ENCODE data around the gene RNF7.
"Not testable (repeated sequence)": the region's sequence is repeated elsewhere in the genome, so short reads cannot be mapped to it uniquely, and the experiment has no call there.

Gene RNF7

DNA sequence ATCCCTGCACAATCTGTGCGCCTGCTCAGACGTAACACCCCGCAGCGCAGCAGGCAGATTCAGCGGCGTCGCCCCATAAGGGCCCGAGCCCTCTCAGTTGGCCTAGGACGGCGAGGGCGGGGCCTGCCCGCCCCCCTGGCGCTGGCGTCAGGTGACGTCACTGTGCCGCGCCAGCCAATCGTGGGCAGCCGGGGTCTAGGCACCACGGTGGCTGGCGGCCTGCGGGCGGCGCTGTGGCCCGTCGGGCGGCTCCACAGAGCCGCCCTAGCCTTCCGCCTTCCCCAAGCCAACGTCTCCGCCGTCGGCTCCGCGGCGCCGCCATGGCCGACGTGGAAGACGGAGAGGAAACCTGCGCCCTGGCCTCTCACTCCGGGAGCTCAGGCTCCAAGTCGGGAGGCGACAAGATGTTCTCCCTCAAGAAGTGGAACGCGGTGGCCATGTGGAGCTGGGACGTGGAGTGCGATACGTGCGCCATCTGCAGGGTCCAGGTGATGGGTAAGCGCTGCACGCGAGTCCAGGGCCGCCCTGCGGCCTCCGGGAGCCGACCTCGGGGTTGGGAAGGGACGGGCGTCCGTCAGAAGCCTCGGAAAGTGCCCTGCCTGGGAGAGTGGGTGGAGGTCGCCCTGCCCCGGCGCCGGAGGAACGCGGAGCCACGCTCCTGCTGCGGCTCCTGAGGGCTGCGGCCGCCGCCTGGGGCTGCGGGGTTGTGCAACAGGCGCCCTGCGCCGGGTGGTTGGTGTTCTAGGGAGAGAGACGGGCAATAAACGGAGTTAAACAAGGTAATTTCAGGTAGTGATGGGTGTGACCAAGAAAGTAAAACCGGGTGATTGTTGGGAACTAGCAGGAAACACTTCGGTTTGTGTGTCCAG, at the start of gene RNF7:
Gene RNF7, plus strand, starts transcription at position 277 of the 869 bp plus-strand sequence. Its CDS starts 44 bp downstream, at position 321.
- FAIRE-seq = peak; percentile 55

DNA sequence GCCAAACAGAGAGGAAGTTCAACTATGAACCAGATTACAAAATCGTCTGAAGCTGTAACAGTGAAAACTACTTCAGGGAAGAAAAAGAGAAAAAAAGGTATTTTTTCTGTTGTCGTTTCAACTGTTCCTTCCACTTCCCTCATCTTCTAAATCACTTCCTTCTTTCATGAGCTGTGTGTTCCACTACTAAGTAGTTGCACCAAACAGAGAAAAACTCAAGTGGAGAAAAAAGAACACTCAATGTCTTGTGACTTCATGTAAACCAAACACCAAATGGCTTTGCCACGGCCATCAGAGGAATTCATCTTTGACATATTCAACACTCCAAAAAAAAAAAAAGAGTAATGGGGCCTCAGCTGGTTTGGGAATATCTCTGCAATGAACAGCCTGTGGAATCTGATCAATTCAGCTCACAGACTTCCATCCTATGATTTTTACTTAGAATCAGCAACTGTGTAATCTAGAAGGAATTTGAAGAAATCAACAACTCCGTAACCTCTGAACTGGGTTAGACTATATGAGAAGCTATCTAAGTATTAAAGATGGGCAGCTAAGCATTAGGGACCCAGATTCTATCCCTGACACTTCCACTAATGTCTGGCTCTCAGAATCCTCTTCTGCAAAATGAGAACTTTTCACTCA, 47.5 kb upstream of the RNF7 start:
- no peak for FAIRE-seq

GRCh38 chr3:141691471-141691870, 46.6 kb upstream of the RNF7 start:
- FAIRE-seq = not testable (repeated sequence)

- not testable (repeated sequence) for FAIRE-seq
Observed at GRCh38 chr3:141692973-141693372, 45.1 kb upstream of the RNF7 start.

GRCh38 chr3:141699324-141699723, 38.8 kb upstream of the RNF7 start:
- FAIRE-seq = no peak

DNA sequence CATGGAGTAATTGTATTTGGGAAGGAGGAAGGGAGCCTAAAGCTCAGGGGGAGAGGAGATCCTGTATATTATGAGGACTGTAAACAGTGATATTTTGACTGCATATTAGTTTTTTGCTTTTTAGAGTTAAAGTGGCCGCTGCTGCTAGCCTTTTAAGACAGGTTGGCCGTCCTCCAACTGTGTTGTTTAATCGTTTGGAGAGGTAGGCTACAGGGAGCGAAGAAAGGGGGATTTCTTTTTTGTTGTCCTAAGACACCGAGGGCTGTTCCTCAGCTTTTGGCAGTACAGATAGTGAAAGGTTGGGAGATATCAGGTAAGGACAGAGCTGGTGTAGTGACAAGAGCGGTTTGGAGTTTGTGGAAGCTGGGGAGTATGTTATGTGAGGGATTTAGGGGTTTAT, 38.2 kb upstream of the RNF7 start:
- no peak for FAIRE-seq

DNA sequence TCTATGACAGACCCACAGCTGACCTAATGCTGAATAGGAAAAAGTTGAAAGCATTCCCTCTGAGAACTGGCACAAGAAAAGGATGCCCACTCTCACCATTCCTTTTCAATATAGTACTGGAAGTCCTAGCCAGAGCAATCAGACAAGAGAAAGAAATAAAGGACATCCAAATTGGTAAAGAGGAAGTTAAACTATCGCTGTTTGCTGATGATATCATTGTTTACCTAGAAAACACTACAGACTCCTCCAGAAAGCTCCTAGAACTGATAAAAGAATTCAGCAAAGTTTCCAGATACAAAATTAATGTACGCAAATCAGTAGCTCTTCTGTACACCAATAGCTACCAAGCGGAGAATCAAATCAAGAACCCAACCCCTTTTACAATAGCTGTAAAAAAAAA, 34.7 kb upstream of the RNF7 start:
- not testable (repeated sequence) for FAIRE-seq

DNA sequence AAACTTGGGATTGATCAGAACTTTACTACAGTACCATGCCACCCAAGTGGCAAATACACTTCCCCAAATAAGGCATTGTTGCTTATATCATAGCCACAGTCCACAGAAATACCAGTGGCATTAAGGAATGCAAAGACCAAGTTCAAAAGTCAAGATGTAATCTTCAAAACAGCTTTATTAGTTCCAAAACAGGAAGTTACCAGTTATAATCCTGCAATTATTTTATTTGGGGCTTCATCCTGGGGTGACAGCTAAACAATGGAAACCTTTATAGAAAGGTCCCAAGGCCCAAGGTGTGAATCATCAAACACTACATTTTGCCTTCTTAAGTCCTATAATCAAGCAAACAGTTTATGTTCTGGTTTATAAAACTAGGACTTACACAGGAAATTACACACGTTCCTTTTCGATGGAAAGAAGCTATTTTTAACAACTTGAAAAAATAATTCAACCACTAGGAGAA, 30.3 kb upstream of the RNF7 start:
- FAIRE-seq = no peak

DNA sequence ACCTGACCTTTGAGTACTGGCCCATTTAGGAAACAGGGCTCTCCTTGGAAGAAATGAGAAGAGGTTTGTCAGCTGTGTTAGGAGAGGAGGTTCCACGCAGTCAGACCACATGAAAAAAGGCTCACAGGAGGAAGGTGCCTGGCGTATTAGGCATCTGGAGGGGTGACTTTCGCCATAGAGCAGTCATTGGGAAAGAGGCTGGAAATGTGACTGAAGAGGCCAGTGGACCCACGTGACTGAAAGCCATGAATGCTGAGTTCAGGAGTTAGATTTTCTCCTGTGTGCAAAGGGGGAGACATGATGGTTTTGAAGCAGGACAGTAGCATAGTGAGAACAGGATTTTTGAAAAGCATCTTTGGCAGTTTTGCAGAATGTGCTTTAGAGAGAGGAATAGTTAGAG, 29.7 kb upstream of the RNF7 start:
- FAIRE-seq = no peak

- FAIRE-seq = no peak
Observed at GRCh38 chr3:141709126-141709770, 28.9 kb upstream of the RNF7 start.

DNA sequence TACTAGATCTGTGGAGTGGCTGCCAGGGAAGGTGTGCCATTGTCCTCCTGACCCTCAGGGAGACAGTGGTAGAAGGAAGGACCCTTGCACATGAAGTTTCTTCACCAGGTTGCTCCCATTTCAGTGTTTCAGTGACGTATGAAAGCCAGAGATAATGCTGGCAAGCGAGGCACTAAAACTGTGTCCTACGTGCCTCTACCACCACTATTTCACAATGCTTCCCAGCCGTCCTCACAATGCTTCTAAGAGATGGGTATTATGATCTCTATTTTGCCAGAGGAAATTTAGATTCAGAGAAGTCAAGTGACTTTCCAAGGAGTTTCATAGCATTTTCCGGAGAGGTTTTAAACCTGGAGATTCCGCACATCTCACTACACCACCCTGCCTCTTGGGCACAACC, 28.0 kb upstream of the RNF7 start:
- FAIRE-seq = no peak

DNA sequence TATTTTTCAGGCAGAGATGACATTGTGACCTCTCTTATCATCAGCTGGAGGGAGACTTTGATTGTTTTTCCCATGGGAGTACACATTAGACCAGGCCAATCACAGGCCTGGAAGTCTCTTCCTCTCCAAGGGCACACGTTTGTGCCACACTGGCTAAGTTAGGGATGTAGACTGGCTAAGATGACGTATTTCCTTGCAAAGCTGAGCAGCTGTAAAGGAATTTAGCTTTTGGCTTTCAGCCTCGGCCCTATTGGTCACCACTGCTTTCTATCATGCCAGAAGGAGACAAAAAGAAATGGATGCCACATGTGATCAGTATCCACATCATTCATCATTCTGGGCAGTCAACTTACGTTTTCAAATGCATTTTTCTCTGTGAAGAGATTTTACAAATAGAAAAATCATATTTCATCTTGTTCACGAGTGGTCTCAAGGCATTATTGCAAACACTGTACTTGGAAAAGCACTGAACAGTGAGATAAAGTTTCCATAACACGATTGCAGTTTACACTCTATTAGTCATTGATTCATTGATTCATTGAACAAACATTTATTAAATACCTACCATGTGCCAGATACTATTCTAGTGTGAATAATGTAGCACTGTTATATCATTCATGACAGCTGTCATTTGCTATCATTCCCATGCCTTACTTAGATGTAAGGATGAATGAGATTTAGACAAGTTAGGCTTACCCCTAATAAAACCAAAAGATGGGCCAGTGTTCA, 27.0 kb upstream of the RNF7 start:
- no peak for FAIRE-seq

DNA sequence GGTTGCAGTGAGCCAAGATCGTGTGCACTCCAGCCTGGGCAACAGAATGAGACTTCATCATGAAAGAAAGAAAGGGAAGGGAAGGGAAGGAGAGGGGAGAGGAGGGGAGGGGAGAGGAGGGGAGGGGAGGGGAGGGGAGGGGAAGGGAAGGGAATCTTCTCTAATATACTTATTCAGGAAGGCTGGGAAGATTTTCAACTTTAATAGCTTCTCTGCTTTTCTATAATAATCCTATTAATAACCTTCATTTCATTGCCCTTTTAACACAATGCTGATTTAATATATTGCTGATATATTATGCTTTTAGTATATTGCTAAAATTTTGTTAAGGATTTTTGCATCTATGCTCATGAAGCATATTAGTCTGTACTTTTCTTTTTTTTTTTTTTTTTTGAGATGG, 23.4 kb upstream of the RNF7 start:
- no peak for FAIRE-seq

DNA sequence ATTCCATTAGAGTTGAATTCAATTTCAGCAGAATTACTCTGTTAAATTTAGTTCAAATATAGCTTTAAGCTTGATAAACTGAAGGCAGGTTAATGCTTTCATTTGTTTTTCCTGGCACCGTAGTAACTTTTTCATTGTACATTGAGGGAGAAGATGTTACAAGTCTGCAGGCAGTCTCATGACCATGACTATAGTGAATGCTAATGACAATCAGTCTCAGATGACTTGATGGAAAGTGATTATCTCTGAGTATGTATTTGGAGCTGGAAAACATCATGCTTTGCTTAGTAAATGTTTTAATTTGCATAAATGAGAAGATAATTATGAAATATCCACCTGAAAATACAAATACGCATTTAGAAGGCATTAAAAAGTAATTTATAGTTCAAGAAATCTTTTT, 16.0 kb upstream of the RNF7 start:
- no peak for FAIRE-seq

DNA sequence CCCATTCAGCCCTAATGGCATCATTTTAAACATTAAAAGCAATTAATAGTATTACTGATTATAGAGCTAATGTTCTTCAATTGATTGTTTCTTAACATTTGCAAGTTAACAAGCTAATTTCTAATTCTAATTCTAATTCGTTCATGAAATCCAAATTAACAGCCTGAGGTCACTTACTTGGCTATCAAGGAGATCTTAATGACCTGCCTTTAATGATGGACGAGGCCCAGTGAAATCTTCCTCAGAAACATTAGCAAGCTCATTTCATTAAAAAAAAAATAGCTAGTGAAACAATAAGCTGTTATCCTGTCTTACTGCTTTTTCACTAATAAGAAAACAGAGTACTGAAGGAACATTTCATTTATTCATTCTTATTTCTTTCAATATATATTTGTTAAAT, 15.4 kb upstream of the RNF7 start:
- no peak for FAIRE-seq

- FAIRE-seq = no peak
Observed at GRCh38 chr3:141723255-141723654, 14.8 kb upstream of the RNF7 start.

DNA sequence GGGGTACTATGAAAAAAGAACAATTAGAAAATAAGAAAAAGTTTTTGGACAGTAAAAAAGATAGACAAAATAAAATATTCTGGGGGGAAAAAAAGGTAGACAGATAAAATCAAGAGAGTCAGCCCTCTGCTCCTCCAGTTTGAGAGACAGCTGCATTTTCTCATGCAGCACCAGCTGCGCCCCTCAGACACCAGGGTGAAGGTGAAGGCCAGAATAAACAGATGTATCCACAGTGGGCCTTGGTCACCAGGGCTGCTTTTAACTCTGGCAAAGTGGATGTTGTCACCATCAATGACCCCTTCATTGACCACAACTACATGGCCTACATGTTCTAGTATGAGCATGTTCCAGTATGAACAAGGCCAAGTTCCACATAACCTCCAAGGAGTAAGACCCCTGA, 13.9 kb upstream of the RNF7 start:
- FAIRE-seq = no peak

DNA sequence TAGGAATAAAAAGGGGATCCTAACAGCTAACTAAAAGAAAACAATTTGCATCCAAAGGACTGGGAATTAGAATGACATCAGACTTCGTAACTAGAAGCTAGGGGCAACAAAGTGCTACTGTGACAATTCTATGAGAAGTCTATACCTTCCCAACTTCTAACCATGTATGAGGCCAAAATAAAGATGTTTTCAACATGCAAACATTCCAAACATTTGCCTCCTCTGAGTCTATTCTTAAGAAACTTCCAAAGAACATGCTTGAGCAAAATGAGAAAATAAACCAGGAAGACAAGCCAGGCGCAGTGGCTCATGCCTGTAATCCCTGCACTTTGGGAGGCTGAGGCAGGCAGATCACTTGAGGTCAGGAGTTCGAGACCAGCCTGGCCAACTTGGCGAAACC, 13.1 kb upstream of the RNF7 start:
- FAIRE-seq = no peak

GRCh38 chr3:141726483-141726882, 11.6 kb upstream of the RNF7 start:
- no peak for FAIRE-seq

DNA sequence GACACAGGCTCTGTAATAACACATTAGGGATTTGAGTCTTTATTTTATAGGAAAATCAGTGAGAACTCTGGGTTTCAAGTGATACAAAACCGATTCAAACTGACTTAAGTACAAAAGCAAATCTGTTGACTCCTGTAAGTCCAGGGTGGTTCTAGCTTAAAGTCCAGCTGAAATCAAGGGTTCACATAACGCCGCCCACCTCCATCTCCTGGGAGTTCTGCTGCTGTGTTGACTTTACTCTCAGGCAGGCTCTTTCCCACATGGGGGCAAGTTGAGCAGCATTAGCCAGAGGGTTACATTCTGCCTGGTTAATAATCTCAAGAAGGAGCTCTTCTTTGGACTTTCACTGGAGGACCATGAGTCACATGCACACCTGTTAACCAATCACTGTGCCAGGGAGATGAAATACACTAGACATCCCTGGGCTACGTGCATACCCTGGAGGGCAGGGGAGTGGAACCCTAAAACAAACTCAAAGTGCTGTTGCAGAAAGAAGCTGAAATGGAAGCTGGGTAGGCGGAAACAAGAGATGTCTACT, 9.7 kb upstream of the RNF7 start:
- no peak for FAIRE-seq

DNA sequence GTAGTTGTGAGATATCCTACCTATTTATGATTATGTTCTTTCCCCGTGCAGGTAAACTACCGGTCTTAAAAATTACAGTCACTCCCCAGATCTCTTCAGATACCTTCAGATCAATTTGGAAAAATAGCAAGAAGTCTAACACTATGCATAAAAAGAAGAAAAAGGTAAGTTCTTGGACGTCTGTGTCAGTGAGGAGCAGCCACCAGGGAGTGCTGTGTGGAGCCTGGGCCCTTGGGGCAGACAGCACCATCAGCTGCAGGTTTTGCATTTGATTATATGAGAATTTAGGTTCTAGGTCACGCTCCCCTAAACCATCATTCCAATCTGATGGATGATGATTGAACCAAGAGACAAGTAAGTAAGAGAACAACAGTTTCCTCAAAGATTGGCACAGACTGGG, 8.9 kb upstream of the RNF7 start:
- FAIRE-seq = no peak

DNA sequence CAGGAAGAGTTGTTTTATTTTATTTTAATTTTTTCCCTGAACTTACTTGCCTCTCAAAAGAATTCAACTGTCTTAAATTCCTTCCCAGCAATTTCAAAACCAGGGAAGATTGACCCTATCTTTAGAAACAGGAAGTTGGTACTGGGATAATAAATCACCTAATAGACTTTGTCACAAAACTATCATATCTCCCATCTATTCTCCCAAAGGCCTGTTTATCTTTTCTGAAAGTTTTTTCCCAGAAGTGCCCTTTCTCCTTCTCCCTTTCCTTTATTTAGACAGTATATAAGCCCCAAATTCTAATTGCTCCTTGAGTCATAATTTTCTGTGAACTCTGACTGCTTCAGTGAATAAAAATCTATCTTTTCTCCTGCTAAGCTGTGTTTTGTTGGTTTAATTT, 2.9 kb upstream of the RNF7 start:
- FAIRE-seq = no peak

Data from TTC549 (cell line).